HEK293 (cell line): ENCODE results near the gene SLC5A7.

Experiments used
- CTCF ChIP-seq: fragments of 450-650 bp; formaldehyde crosslinking; IDR thresholded peaks from 2 replicates; pipeline ENCODE4 v1.5.1; 2016; ENCODE audit warnings: missing biosample characterization, missing genetic modification characterization
- HOXA7 ChIP-seq: sonication (generic); formaldehyde crosslinking; IDR thresholded peaks from 2 replicates; pipeline ENCODE4 v1.8.1; 2022; ENCODE audit warnings: missing genetic modification reagents, borderline replicate concordance
- MYNN ChIP-seq: fragments of 450-650 bp; formaldehyde crosslinking; IDR thresholded peaks from 2 replicates; pipeline ENCODE4 v1.5.1; 2016; ENCODE audit warnings: missing biosample characterization, missing genetic modification characterization, borderline replicate concordance
- MZF1 ChIP-seq: fragments of 450-650 bp; formaldehyde crosslinking; IDR thresholded peaks from 2 replicates; pipeline ENCODE4 v1.5.1; 2017; ENCODE audit warnings: missing biosample characterization, missing genetic modification characterization, borderline replicate concordance
- REPIN1 ChIP-seq: fragments of 450-650 bp; formaldehyde crosslinking; IDR thresholded peaks from 2 replicates; pipeline ENCODE4 v1.5.1; 2017; ENCODE audit warnings: missing biosample characterization, missing genetic modification characterization, low read depth
- REST ChIP-seq: fragments of 450-650 bp; formaldehyde crosslinking; IDR thresholded peaks from 2 replicates; pipeline ENCODE4 v1.5.1; 2016; ENCODE audit warnings: missing biosample characterization, missing genetic modification characterization
- ZBTB1 ChIP-seq: fragments of 450-650 bp; formaldehyde crosslinking; IDR thresholded peaks from 2 replicates; pipeline ENCODE4 v1.5.1; 2016; ENCODE audit warnings: missing biosample characterization, missing genetic modification characterization
- ZBTB49 ChIP-seq: fragments of 450-650 bp; formaldehyde crosslinking; IDR thresholded peaks from 2 replicates; pipeline ENCODE4 v1.5.1; 2016; ENCODE audit warnings: missing biosample characterization, missing genetic modification characterization, low read depth
- ZNF112 ChIP-seq: fragments of 450-650 bp; formaldehyde crosslinking; IDR thresholded peaks from 2 replicates; pipeline ENCODE4 v1.5.0; 2017; ENCODE audit warnings: missing biosample characterization, missing genetic modification characterization
- ZNF24 ChIP-seq: fragments of 450-650 bp; formaldehyde crosslinking; IDR thresholded peaks from 2 replicates; pipeline ENCODE4 v1.5.1; 2016; ENCODE audit warnings: missing biosample characterization, missing genetic modification characterization
- ZNF701 ChIP-seq: fragments of 450-650 bp; formaldehyde crosslinking; IDR thresholded peaks from 2 replicates; pipeline ENCODE4 v1.5.1; 2016; ENCODE audit warnings: missing biosample characterization, missing genetic modification characterization
- ZNF791 ChIP-seq: fragments of 450-650 bp; formaldehyde crosslinking; IDR thresholded peaks from 2 replicates; pipeline ENCODE4 v1.5.1; 2016; ENCODE audit warnings: missing biosample characterization, missing genetic modification characterization
- ZNF837 ChIP-seq: fragments of 450-650 bp; formaldehyde crosslinking; IDR thresholded peaks from 2 replicates; pipeline ENCODE4 v1.5.1; 2016; ENCODE audit warnings: missing biosample characterization, missing genetic modification characterization
- ZSCAN4 ChIP-seq: fragments of 450-650 bp; formaldehyde crosslinking; IDR thresholded peaks from 2 replicates; pipeline ENCODE4 v1.5.1; 2017; ENCODE audit warnings: missing biosample characterization, missing genetic modification characterization

- TF ChIP-seq REST (no peak), ZSCAN4 (tag by site-specific recombination) (no peak), ZBTB49 (tag by site-specific recombination) (no peak), HOXA7 (CRISPR knock-in tag) (no peak), ZNF112 (tag by site-specific recombination) (no peak), ZBTB1 (tag by site-specific recombination) (no peak), ZNF837 (no peak), REPIN1 (tag by site-specific recombination) (no peak), CTCF (tag by site-specific recombination) (no peak), ZNF701 (no peak), MZF1 (tag by site-specific recombination) (no peak), ZNF24 (tag by site-specific recombination) (no peak), MYNN (tag by site-specific recombination) (no peak), ZNF791 (no peak)
Measured at GRCh38 chr2:108022628-108023027, 36.3 kb downstream of the SLC5A7 start.
